HL-60/S4 treated with retinoic acid at 250 ng/mL for 4 days and 3 days (cell line): ENCODE results near the gene TCTA.

ENCODE experiments used
- in situ Hi-C: fragments of 300-500 bp; cut with MboI; formaldehyde crosslinking; loops from 2 replicates; pipeline ENCODE4 v1.7.0; 2022; ENCODE audit warnings: low sequenced_read_pairs

The TCTA gene

DNA sequence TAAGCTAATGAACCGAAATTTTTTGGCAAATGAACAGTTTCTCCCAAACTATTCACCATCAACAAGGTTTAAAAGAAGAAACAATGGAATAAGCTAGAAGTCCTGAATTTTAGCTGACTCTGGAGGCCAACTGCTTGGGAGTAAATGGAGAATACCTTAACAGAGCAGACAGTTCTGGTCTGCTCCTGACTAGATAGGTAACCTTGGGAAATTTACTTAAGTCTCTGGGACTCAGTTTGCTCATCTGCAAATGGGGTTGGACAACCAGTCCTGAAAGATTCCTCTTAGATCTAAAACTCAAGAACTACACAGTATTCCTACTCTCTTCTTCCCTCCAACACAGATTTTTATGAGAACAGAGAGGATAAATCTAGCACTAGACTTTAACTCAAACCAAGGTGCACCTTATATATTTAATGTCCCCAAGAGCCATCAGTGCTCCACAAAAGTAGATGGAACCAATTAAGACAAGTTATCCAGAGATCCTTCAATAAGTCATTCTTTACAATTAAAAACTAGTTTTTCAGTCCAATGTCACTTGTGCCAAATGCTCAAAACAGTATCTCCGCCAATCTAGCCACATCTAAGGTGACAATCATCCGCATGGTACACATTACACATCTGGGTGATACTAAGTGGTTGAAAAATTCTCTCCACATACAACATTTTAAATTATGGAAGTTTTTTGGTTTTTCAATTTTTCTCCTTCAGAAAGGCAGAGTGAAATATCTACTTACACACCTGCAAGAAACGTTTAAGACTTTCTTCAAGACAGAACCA lies 2.0 kb upstream of the TCTA start:
- in situ Hi-C loops = no loop called here

DNA sequence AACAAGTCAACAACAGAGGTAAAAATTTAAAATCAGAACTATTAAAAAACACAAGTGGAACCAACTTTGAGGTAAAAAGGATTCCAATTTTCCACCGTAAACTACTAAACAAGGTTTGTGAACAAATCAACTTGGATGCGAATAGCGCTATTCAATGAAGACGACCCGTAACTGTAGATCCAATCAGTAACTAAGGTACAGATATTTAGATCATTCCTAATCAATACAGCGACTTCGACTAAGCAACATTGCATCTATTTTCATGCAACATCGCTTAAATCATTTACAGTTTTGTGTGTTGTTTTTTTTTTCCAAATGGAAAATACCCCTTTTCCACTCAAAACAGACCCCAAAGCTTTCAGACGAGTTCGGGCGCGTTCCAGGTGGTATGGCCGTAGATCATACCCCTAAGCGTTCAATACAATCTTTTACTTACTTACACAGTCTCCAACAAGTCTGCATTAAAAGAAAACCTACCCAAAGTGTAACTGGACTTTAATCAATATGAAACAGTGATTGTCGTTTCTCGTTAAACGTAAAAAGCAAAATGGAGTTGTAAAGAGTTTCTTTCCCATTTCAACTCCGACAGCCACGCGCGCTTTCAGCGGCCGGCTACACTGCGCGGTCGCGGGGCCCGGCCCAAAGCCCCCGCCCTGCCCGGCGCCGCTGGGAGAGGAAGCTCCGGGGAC lies 1.2 kb upstream of the TCTA start:
- in situ Hi-C loops = no loop called here

DNA sequence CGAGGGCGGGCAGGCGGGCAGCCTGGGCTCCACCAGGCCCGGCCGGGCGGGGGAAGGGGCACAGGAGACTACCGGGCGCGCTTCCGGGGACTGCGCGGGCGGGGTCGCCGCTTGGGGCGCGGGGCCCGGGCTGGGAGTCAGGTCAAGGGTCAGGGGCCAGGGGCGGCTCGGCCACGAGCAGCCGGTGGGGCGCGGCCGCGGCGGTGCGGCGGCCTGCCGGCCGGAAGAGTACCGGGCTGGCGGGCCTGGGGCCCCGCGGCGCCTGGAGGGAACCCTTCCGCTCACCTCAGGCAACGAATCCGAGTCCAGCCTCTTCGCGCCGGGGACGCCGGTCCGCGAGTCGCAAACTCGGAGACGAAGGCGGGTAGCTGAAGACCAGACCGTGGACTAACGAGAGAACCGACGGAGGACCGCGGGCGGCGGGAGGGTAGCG lies 672 bp upstream of the TCTA start:
- in situ Hi-C loops = no loop called here

DNA sequence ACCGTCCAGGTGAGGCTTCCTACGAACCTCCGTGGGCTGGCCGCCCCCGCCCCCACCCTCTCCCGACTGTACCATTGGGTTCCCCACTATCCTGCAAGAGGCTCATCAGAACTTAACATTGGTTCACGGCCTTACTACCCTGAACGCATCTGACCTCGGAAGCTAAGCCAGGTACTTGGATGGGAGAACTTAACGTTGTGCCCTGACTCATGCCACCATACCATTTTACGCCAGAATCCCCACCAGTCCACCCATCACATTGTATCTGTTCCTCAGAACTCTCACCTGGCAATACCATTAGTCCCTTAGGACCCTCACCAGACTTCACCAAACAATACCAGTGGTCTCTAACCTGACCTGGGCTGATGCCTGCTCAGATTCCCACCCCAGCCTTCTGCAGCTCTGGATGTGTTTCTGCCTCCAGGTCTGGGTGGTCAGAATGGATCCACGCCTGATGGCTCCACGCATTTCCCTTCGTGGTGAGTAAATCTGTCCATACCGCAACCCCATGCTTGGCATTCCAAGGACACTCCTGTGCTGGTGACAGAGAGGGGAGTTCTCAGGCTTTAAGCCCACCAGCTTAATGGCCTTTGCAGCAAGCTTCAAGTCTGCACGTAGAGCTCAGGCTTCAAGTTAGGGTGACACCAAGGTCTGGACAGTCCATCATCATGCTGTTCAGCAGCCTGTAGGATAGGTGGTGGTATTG lies 562 bp downstream of the TCTA start:
- in situ Hi-C loops = no loop called here

DNA sequence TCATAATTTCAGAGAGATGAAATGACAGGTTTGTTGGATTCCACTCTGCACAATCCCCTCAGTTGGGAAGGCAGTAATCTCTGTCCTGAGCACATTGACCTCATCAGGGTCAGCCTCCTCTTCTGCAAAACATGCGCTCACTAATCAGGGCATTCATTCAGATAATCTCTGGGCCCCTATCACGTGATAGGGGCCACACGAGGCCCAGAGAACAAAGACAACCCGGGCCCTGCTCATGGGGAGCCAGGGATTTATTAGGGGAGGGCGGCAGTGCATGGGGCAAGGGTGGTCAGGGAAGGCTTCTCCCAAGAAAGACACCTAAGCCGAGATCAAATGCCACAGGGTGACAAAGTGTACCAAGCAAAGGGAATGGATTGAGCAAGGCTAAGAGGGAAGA lies 1.1 kb downstream of the TCTA start:
- in situ Hi-C loops = no loop called here

DNA sequence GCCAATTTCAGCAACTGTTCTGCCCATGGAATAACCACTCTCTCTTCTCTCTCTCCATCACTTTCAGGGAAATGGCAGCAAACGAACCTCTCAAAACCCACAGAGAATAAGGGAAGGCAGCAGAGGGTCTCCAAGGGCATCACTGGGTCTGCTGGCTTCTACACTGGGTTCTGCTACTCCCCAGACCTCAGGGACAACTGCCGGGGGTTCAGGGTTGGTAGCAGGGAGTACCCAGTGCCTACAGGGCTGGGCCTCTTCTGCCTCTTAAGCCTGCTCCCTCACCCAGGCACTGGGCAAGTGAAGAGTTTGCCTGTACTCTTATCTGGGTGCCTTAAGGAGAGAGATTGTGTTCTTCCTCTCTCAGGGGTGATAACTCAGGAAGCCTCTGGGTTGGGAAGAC lies 2.5 kb downstream of the TCTA start:
- in situ Hi-C loops = no loop called here

DNA sequence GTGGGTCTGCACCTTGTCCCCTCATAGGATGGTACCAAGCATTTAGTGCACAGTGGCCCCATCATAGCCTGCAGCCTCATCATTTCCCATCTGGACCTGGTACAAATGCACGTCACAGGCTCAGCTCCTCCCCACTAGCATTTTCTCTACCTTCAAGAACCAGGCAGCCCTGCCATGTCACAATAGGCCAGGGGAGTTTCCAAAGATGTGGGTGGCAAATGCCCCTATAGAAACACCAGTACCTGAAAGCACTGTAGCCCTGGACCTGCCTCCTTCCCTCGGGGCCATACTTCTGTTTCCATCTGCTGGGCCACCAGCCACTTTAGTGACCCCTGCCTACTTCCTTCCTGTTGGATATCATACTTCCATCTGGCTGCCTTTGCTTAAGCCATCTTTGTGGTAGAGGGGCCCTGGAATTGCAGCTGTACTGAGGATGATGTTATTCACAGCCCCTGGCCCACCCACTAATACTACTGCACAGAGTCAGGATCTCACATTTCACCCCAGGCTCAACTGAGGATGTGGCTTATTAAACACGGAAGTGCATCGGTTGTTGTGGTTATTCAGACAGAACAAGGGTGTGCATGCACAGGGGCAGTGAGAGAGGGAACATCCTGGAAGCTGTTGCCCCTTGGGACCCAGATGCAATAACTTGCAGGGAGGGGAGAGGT lies 3.8 kb downstream of the TCTA start:
- in situ Hi-C loops = no loop called here

DNA sequence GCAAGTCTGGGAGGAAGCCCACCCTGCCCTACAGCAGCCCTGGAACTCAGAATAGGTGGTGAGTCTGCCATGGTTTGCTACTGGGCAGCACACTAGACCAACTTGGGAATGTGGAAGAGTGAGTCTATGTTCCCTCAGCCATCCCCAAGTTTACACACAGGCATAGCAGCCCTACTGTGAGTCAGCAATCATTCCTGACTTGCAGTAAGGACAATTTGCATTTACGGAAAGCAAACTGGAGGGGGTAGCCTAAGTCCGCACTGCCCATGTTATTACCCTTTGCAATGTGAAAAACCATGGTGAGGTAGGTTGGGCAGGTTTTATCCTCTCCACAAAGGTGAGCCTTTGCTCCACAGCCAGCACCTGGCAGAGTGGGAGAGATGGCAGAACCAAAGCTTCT lies 4.6 kb downstream of the TCTA start:
- in situ Hi-C loops = no loop called here

DNA sequence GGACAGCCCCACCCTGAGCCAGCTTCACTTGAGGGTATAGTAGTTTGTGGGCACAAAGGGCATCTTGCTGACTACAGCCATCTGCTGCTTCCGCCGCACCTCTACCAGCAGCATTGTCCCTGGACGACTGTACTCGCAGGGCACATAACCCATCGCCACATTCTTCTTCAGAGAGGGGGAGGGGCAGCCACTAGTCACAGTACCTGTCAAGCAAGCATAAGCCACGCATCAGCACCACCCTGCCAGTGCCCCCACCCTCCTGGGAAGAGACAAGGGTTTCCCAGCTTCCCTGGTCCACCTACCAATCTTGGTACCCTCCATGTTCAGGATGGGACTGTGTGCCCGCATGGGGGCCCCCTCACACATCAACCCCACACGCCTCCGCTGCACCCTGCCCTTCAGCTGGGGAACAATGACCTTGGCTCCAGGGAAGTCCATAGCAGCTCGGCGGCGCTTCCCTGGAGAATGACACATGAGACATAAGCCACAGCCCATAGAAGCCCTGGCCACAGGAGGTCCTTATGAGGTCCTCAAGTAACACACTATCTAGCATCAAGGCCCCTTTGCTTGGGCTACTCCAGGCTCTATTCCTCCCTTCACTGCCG lies 5.4 kb downstream of the TCTA start:
- in situ Hi-C loops = no loop called here

DNA sequence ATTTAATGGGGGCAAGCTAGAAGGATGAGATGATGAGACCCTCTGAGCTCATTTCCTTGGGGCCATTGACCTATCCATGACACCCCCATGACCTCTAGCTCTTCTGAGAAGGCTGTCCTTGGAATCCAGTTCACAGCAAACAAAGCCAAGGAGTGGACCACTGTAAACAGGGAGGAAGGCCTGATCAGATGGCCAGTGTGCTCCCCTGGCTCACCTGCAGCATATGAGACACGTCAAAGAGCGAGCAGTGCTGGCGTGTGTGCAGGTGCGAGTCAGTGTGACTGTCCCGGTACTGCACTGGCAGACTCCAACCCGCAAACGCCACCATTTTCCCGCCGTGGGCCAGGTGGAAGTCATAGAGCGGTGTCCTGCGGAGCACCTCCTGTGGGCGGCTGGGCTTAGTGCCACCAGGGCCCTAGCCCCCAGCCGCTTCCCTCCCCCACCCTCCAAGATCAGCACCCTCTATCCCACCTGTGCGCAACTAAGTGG lies 9.7 kb downstream of the TCTA start:
- in situ Hi-C loops = loop anchor here (10.0 kb wide), 1 partner anchor 77 kb away; the partner anchor contains the start of gene USP4

DNA sequence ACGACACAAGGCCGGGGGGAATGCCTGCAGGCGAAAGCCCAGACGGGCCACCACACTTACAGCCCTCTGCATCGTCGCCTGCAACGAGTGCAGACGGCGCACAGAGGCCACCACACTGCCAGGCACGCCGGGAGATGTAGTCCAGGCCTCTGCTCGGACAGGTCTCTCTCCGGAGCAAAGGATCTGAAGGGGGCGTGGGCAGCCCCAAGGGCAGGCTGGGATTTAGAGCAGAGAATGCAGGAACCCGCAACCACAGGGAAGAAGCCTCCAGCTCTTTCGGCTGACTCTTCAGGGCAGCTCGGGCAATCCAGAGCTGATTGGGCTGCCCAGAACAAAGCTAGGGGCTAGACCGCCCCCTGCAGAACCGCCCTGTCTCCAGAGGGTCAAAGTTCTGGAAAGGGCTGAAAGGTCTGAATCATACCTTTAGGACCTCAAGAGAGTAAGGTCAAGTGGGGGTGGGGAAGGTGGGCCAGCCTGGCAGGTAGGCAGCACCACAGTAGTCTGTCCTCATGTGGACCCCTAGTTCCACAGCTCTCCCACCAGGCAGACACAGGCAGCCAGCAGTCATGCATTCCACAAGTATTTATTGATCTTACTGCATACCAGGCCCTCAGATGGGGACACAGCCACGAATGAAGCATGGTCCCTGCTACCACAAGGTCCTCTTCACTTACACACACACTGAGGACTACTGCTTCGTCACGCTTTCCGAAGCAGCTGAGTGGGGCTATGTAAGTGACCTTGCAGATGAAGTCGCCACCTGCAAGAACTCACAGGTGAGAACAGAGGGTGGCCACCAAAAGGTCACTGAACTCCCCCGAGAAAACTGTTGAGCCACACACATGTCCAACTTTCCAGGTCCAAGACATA lies 10.4 kb downstream of the TCTA start, which contains the start of gene AMT:
TSS of gene AMT (minus strand) at position 95 of the 870 bp plus-strand sequence. CDS start at position 72, 23 bp downstream.
- in situ Hi-C loops = loop anchor here (10.0 kb wide), 1 partner anchor 78 kb away; the partner anchor contains the start of gene USP4

DNA sequence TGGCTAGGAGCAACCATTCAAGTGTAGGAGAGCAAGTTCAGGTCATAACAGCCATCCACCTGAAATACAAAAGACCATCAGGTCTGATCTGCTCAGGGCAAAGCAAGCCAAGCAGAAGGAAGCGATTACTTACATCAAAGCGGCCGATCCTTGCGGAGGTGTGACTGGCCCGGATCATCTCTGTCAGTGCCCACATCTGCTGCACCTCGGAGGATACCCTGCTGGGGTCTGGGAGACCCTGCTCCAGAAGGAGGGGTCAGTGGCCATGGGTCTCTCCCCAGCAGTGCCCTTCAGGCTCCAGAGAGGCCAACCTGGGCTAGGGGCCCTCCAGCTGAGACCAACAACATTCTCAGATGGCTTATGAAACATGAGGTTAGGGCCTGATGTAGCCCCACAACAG lies 12.6 kb downstream of the TCTA start:
- in situ Hi-C loops = loop anchor here (10.0 kb wide), 1 partner anchor 80 kb away; the partner anchor contains the start of gene USP4

DNA sequence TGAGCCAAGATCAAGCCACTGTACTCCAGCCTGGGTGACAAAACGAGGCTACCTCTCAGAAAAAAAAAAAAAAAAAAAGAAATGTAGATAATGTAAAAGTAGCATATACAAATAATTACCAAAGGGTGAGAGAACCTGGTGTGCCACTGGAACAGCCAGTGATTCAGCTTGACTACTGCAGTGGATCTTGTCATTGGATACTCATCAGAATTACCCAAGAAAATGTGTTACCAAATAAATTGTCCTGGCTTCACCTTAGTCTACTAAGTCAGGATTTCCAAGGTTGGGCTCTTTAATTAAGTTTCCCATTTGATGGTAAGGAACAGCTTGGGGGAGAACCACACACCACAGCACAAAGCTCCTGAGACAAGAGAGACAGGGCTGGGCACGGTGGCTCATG lies 15.4 kb downstream of the TCTA start:
- in situ Hi-C loops = loop anchor here (10.0 kb wide), 1 partner anchor 83 kb away; the partner anchor contains the start of gene USP4

DNA sequence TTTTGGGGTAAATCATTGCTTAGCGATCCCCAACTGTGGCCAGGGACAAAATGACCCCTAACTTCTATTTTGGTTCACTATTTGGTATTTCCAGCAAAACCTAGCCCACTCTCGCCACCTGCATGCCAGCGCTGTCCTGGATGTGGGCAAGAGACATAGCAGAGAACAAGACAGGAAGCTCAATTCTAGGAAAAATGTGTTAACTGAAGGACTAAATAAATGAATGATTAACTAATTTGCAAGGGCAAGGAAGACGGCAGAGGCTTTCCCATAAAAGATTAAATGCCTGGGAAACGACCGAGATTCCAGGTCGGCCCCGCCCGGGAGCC lies 16.5 kb downstream of the TCTA start:
- in situ Hi-C loops = loop anchor here (10.0 kb wide), 1 partner anchor 84 kb away; the partner anchor contains the start of gene USP4

DNA sequence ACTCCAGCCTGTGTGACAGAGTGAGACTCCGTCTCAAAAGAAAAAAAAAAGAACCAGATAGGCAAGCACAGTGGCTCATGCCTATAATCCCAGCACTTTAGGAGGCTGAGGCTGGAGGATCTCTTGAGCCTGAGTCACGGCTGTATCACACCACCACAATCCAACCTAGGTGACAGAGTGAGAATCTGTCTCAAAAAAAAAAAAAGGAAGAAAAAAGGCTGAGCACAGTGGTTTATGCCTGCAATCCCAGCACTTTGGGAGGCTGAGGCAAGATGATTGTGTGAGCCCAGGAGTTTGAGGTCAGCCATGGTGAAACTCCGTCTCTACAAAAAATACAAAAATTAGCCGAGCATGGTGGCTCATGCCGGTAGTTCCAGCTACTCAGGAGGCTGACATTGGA lies 22.5 kb downstream of the TCTA start:
- in situ Hi-C loops = no loop called here

DNA sequence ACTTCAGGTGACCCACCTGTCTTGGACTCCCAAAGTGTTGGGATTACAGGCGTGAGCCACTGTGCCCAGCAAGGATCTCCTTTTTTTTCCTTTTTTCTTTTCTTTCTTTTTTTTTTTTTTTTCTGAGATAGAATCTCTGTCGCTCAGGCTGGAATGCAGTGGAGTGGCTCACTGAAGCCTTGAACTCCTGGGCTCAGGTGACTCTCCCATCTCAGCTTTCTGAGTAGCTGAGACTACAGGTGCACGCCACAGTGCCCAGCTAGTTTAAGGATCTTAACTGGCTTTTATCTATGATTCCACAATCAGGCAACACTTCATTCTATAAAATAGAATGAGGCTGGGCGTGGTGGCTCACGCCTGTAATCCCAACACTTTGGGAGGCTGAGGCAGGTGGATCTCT lies 33.2 kb downstream of the TCTA start:
- in situ Hi-C loops = no loop called here

DNA sequence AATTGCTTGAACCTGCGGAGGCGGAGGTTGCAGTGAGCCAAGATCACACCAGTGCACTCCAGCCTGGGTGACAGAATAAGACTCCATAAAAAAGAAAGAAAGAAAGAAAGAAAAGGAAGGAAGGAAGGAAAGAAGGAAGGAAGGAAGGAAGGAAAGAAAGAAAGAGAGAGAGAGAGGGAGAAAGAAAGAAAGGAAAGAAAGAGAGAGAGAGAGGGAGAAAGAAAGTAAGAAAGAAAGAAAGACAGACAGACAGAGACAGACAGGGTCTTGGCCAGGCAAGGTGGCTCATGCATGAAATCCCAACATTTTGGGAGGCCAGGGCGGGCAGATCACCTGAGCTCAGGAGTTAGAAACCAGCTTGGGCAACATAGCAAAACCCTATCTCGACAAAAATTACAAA lies 41.4 kb downstream of the TCTA start:
- in situ Hi-C loops = no loop called here

DNA sequence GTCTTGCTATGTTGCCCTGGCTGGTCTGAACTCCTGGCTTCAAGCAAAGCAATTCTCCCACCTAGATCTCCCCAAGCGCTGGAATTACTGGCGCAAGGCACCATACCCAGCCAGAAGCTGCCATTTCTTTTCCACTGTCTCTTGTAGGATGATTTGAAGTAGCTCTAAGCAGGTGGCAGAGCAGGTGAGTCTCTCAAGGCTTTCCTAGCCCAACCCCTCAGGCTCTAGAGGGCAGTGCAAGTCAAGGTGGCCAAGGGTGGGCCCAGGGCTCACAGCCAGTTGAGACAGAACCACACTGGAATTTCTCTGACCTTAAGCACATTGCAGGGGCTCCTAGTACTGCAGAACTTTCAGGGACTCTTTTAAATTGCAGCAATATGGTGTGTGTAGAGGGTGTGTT lies 42.2 kb downstream of the TCTA start:
- in situ Hi-C loops = no loop called here

DNA sequence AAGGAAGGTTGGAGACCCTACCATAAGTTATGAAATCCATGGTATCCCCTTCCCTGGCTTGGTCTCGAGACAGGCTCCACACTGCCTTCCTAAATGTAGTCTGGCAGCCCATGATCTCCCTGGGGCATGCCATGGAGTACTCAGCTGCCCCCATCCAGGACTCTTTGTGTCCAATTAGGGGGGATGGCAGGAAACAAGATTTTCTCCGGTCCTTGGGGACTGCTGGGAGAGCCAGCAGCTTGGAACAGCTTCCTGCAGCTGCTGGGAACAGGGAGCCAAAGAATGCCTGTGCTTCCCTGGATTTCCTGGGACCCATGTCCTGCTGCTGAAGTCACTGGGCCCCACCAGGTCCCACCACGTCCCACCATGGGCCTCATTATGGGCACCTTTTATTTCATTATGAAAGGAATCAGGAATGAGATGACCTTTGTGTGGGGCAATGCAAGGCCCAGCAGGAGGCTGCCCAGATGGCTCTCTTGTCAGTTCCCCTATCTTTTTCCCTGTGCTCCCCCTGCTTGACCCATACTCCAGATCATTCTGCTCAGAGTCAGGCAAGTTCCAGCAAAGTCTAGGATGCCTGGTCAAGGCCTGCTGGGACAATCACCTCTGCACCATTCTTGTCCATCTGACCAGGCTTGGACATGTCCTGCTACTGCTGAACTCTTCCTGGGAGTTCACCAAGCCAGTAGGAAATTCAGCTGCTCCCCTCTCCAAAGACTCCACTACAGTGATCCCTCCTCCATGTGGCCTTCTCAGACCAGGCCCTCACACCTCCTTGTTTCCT lies 42.9 kb downstream of the TCTA start:
- in situ Hi-C loops = no loop called here
